ENCODE results near the gene JMJD6.
"Not testable (repeated sequence)": the region's sequence is repeated elsewhere in the genome, so short reads cannot be mapped to it uniquely, and the experiment has no call there.

The JMJD6 gene

DNA sequence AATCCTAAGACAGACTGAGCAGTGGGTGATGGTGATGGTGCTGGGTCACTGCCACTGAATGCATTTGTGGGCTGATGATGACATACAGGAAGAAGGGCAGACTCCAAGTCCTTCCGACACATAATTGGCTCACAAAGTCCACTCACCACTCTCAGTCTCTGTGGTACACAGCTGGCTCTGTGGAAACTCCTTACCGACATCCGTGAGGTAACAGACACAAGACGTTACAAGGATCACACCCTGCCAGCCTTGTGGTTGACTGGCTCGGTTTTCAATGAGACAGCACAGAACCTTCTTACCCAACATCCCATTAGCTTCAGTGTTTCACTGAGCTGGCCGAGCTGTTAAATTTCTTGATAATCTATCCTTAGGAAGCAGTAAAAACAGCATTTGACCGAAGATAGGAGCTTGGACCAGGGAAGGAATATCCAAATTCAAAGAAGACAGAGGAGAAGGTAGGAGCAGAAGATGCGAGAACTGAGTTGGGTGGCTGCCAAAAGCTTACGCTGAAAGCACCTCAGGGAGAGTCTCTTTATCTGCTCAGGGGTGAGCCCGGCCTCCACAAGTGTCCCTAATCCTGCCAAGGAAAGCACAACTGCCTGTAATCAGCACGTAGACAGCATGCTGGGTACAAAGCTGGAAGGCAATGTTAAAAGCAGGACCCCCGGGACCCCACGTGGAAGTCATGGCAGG lies 10.1 kb downstream of the JMJD6 start:
- DNase-seq (ENCODE audit: low read depth, low spot score) = no peak

GRCh38 chr17:76715496-76715830 lies 10.9 kb downstream of the JMJD6 start:
- DNase-seq (ENCODE audit: low read depth, low spot score) = no peak

GRCh38 chr17:76714822-76715495 lies 11.4 kb downstream of the JMJD6 start:
- no peak for DNase-seq (ENCODE audit: low read depth, low spot score)

DNA sequence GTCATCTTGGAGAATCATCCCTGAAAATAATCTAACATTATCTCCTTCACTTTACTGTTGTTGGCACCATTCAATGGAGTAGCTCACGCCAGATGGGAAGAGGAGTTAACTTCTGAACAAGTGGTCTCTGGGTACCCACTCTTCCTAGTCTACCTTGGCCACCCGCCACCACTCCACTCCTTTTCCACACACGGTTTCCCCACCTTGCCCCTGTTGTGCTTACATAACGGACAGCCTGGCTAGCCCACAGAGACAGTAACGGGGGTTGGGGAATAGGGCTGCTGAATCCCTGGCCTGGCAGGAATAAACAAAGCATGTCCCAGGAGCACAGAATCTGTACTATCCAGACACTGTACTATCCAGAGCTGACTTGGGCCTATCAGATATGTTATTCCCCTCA lies 12.1 kb downstream of the JMJD6 start:
- no peak for DNase-seq (ENCODE audit: low read depth, low spot score)

DNA sequence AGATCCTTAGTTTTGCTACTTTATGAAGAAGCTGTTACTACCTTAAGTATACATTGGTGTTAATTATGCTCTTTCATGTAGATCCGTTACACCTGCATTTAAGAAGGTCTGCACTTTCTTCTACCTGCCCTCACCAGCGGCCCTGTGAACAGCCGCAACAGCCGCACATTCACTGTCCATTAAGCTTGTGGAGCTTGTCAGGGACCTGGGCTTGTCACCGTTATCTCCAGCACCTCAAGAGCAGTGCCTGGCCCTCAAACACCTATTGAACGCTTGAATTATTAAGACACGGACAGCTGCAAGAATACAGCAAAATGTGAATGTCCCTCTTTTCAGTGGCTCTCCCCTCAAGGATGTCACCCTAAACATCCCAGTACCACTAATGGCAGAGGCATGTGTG lies 12.6 kb downstream of the JMJD6 start:
- no peak for DNase-seq (ENCODE audit: low read depth, low spot score)

DNA sequence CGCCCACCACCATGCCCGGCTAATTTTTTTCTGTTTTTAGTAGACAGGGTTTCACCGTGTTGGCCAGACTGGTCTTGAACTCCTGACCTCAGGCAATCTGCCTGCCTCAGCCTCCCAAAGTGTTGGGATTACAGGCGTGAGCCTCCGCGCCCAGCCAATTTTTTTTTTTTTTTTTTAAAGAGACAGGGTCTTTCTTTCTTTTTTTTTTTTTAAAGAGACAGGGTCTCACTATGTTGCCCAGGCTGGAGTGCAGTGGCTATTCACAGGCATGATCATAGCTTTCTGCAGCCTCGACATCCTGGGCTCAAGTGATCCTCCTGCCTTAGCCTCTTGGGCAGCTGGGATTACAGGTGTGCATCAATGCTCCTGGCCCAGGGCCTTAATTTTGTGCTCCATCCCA lies 14.1 kb downstream of the JMJD6 start:
- DNase-seq (ENCODE audit: low read depth, low spot score) = not testable (repeated sequence)

GRCh38 chr17:76710863-76711611 lies 15.4 kb downstream of the JMJD6 start, which contains the start of gene MXRA7:
MXRA7 (minus strand) TSS chr17:76710965; CDS start chr17:76710946, 19 bp downstream.
- no peak for DNase-seq (ENCODE audit: low read depth, low spot score)

DNA sequence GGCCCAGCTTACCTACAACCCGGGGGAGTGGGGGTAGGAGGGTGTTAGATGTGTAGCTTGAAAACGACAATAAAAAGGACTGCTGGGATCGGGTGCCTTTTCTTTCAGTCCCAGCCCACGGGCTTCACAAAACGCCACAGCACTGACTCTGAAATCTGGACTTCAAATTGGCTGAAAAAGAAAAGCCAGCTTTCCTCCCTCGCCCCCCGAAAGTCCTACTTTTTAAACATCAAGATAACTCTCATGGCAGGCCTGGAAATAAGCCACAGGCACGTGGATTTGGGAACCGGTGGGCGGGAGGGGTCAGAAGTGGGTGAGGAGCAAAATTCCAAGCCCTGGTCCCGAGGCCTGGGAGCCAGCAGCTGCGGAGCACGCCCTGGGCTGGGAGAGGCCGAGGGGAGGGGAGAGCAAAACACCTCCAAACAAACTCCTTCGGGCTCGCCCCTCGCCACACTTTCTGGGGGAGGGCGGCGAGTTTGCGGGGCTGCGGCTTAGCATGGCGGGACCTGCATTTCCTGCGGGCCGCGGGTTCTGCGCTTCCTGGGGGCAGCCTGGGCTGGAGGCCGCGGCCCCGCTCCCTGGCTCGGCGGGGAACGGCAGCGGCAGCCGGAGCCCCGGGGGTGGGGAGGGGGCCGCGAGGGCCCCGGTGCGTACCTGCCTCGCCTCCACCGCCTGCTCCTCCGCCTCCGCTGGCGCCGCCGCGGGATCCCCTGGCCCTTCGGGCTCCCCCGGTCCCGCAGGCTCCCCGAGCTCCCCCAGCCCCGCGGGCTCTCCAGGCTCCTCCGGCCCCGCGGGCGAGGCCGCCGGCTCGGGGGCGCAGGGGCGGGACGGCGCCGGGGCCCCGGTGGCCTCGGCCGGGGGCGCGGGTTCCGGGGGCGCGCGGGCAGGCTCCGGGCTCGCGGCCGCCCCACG lies 16.2 kb downstream of the JMJD6 start:
- not testable (repeated sequence) for DNase-seq (ENCODE audit: low read depth, low spot score)

DNA sequence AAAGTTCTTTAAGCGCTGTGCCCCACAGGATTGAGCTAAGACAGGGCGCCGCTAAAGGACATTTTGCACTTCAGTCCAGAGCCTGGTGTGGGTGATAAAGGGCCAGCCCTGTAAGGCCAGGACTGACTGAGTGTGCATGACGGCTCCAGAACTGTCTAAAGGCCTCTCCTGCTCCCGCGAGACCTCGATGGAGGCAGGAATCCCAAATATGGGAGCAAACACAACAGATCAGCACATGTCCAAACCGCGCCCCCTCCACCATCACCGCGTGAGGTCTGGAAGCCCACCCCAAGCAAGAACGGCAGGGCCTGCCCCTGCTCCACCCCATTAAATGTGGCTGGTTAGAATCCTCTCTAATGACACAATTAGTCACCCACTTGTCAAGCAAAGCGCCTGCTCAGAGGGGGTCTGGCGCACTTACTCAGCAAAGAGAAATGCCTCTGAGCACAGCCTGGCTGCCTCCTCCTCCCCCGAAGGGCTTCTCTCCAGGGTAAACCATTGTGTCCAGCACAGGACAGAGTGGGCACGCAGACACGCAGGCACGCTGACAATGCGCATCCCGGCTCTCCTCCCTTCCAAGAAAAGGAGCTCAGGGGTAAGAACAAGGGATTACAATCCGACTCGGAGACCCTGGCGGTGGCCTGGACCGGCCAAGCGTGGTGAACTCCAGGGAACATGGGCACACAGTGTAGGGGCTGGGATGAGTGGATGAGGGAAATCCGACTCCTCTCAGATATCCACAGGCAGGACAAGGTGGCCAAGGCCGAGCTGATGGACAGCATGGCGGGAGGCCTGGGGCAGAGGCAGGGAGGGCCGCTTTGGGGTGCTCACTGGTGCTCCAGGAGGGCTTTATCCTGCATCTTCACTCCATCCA lies 17.1 kb downstream of the JMJD6 start:
- DNase-seq (ENCODE audit: low read depth, low spot score) = no peak

- DNase-seq (ENCODE audit: low read depth, low spot score) = no peak
These were observed 18.2 kb downstream of the JMJD6 start for GRCh38 chr17:76707985-76708807.

GRCh38 chr17:76706817-76707216 lies 19.6 kb downstream of the JMJD6 start:
- DNase-seq (ENCODE audit: low read depth, low spot score) = no peak

- DNase-seq (ENCODE audit: low read depth, low spot score) = no peak
These were observed 21.6 kb downstream of the JMJD6 start for GRCh38 chr17:76704805-76705204.

GRCh38 chr17:76702941-76703637 lies 23.3 kb downstream of the JMJD6 start:
- DNase-seq (ENCODE audit: low read depth, low spot score) = no peak

- no peak for DNase-seq (ENCODE audit: low read depth, low spot score)
These were observed 24.3 kb downstream of the JMJD6 start for GRCh38 chr17:76702076-76702475.

DNA sequence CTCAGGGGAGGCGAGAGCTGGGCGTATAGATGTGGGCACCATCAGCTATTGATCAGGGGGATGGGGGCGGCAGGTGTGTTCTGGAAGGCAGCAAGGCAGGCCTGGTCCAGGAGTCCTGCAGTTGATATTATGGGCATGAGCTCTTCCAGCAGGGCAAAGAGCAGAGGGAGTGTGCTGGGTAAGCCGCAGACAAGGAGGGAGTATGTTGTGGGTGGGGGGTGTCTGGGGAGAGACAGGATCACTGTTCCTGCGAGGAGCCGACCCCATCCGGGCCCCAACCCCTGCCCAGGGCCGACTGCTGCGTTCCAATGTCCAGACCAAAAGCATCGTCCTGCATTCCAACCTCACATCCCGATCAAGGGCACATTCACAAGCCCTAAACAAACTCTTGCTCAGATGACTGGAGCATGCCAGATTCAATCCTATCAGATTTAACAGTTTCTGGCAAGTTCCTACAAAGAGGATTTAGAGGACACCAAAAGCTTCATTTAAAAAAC lies 24.9 kb downstream of the JMJD6 start:
- no peak for DNase-seq (ENCODE audit: low read depth, low spot score)

- no peak for DNase-seq (ENCODE audit: low read depth, low spot score)
These were observed 25.6 kb downstream of the JMJD6 start for GRCh38 chr17:76700617-76701470.

DNA sequence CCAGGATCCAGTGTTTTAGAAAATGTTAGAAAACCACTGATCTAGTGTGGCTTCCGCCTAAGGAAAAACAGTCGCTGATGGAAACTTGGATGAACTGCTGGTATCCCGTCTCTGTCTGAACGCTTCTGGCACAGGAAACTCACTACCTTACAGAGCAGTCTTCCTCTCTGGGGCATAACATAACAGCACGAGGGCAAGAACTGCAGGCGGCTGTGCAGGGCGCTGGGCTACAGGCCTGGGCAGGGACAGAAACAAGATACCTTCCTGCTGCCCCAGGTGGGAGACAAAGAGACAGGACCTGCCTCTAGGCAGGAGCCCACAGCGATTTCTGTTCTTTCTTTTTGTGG lies 26.2 kb downstream of the JMJD6 start:
- no peak for DNase-seq (ENCODE audit: low read depth, low spot score)

GRCh38 chr17:76698466-76698977 lies 27.9 kb downstream of the JMJD6 start:
- not testable (repeated sequence) for DNase-seq (ENCODE audit: low read depth, low spot score)

Data from iPS DF 19.7 (cell line).